GM18502 (cell line): ENCODE data around the gene PLCL1.
A peak's percentile ranks its signal among the peaks of the same experiment; 100 is the strongest.

ENCODE experiments used
- ATAC-seq: cut with Tn5 transposase; IDR thresholded peaks from one replicate; pipeline ENCODE4 v1.9.1; 2021; ENCODE audit warnings: mild to moderate bottlenecking; ENCODE audit not compliant: unreplicated experiment, poor library complexity

Gene PLCL1

DNA sequence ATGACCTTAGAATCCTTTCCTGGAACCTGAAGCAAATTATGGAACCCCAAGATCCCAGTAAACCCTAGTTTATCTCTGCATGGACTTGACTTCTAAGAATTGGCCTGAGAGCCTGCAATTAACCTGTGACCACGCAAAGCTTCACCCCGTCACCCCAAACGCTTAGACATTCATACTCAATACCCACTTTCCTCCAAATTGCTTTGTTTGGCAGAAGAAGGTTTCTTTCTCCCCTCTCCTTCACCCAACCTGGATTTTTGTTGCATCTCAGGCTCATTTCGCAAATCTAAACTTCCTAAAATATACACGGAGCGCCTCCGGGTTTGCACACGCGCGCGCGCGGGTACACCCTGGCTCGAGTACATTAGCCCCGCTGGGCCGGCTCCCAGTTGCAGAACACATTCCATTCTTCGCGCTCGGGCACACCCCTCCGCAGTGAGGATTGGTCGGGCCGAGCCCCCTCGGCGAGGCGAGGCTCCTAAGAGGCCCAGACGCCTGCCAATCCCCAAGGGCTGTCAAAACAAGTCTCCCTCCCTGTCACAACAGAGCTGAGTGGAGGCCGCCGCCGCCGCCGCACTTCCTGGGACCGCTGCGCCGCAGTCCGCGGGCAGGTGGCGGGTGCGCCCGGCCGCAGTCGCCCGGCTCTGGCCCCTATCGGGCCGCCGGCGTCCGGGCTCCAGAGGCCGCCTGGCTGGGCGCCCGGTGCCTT, at the start of gene PLCL1:
Gene PLCL1, plus strand, starts transcription at position 545 of the 709 bp plus-strand sequence.
- ATAC-seq = peak; percentile 100

DNA sequence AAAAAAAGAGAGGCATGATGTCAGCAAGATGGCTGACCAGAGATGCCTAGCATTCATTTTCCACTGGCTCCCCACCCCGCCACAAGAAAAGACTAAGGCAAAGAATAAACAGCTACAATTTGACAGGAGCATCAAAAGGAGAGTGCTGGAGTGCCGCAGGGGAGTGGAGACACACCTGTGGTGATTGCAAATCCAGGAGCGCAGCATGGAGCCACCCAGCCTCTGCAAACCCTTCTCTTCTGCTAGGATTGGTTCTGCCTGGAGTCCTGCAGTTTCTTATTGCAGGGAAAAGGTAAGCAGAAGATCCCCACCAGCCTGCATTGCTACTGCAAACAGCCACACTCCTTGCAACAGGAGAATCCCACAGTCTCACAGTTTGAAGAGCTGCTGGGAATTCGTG, 45.4 kb upstream of the PLCL1 start:
- ATAC-seq = no peak

DNA sequence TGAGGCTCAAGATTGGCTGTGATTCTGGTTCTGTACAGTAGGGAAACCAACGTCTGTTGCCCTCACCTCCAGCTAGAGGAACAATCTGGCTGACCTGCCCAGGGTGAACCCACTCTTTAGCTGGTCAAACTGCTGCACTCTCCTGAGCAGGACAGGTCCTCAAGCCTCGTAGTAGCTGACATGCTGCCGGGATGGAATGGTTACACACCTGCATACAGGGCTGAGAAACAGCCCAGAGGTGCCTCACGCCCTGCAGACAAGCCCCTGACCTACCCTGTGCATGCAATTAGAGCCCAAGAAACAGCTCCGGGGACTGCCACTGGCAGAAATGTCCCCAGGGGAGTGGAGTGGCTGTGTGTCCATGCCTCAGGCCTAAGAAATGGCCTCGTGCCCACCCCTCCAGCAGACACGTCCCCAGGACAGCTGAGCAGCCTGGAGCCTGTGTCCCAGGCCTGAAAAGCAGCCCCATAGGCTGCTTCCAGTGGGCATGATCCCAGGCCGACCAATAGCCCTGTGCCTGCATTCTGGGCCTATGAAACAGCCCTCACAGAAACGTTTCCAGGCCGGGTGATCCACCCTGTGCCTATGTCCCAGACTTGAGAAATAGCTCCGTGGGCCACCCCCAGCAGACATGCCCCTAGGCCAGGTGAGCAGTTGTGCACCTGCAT, 44.6 kb upstream of the PLCL1 start:
- no peak for ATAC-seq

DNA sequence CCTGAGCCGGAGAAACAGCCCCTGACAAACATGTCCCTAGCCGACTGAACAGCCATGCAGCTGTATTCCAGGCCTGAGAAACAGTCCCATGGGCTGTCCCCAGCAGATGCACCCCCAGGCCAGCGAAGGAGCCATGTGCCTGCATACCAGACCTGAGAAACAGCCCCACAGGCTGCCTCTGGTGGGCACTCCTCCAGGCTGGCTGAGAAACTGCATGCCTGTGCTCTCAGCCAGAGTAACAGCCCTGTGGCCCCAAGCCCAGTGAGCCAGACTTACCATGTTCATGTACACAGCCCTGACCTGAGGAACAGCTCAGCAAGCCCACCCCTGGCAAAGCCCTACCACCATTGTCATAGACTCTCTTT, 44.1 kb upstream of the PLCL1 start:
- ATAC-seq = no peak

DNA sequence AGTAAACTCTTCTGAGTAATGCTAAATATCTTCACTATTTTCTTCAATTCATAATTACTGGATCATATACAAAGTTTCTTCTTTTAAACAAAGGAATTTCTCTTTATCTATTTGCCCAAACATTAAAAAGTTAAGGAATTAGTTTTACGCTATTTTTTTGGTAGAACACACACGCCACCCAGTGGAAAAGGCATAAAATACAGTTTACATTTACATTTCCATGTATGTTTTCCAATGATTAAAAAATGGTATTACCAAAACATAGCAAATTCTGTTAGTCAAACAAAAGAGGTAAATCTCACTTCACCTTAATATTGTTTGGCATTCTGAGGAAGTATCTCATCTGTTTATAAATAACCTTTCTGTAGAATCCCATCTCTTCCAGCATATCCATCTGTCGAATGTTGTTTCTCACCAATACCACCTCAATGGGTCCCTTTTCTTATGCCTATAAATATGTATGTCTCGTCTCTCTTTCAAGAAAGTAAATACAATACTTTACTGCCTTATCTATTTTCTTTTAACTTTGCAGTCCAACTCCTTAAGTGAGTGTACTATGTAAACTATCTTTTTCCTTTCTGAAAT, 26.5 kb upstream of the PLCL1 start:
- no peak for ATAC-seq

DNA sequence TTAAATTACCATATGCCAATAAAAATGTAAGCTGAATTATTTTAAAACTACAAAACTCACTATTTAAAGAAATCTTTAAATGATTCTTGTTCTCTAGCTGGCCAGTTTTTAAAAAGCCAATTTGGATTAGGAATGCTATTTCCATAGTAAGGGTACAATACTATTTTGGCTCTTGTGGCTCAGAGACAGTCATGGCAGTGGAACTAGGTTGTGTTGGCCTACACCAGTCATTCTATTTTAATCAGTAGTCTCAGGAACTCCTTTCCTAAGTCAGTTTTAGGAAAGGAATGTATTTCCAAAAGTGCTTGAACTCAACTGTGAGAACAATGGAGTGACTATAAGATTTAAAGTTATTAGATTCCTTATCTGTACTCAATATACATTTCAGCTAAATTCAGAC, 25.1 kb upstream of the PLCL1 start:
- no peak for ATAC-seq

DNA sequence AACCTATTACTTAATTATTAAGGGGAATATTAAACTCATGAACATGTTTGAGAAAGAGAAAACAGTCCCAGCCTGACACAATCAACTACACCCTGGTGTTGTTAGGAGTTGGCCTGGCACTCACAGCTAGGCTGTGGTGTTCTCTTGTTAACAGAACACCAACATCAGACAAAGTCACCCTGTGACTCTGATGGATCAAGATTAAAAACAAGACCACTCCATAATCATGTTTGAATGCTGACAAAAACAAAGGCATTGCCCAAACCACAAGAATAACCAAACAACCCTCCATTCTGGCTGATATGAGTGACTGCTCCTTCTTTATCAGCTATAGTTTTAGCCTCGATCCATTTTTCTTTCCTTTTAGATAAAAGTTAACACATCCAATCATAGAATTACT, 22.3 kb upstream of the PLCL1 start:
- no peak for ATAC-seq

DNA sequence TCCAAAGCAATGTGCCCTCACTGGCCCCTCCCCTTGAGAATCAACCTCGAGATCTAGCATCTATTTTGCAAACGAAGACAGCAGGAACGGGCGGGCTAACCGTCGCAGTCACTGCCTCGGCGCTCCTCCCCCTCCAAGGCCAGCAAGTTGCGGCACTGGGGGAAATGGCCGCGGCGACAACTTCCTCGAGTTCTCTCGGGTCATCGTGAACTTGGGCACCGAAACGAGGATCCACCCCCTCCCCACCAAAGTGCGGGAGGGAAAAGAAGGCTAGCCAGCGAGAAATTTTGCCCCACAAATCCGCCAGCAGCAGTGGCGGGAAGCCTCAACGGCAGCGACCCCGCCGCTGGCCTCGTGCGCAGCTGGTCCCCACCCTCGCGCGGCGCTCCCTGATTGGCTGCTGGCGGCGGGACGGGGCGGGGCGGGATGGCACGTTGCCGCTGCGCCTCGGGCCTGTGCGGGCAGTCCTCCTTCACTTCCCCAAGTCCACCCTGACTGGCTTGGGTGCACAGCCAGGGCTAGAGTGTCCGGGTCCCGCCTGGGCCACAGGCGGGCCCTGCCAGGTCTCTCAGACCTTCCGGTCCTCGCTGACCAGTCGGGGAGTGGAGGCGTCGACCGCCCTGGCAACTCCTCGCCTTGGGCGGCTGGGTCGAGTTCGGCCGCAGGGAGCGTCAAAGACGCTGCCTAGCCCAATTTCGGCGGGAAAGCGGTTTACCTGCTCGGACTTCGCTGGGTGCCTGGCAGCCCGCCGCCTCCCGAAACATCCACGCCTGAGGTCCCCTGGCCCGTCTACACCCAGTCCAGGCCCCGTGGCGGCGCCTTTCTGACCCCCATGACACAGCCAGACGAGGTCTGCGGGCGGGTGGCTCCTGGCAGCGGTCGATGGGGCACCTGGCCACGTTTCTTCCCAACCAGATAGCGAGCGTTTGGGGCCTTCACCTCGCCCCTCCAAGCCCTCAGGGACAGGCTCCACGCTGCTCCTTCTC, 19.1 kb upstream of the PLCL1 start, which contains the start of gene BOLL:
Gene BOLL, minus strand, starts transcription at position 364 of the 986 bp plus-strand sequence. CDS start 3,469 bp downstream, outside the sequence.
- ATAC-seq = no peak

DNA sequence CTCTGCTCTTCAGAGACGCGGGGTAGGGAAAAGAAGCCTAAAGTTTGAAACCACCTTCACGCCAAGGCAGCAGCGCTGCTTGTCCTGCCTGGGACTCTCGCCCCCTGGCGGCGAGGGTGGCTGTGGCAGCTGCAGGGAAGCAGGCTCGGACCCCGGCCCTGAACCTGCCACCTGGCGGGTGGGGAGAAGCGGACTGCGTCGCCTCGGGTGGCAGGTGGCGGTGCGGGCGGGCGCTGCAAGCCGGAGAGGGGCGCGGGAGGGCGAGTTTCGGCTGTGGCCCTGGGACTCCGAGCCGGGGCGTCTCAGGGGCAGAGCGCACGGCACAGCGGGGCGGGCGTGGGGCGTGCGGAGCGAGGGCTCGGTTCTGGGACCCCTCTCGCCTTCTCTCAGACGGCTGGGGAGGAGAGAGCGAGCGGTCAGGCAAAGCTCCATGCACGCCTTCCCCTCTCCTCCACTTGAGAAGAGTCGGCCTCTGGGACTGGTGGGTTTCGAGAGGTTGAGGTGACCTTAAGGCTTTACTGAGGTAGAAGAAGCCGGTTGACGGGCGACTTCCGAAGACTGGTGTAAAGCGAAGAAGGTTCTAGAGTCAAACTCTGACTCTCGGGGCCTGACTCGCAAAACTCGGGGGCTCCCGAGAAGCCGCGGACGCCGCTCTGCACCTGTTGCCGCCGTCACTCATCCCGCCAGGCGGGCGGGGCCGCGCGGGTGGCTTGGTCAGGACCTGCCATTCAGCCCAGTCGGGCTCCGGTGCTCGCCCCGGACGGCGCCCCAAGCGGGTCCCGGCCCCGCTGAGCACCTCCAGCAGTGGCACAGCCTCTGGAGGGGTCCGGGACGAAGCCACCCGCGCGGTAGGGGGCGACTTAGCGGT, 18.1 kb upstream of the PLCL1 start:
- peak; percentile 65 for ATAC-seq

DNA sequence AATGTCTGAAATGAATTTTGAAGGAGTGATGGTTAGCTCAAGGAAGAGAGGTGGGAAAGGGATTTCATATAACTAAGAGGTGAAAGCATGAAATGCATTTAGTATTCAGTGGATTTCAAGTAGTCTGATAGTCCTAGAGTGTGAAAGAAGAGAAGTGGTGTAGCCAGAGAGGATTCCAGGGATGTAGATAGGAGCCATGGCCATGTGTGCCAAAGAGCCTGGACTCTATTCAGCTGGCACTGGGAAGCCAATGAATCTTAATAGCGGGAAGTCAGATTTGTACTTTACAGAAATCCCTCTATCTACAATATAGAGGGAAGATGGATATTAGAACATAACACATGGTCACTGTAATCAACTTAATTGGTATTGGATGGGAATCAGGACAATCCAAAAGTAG, 10.9 kb upstream of the PLCL1 start:
- ATAC-seq = no peak

DNA sequence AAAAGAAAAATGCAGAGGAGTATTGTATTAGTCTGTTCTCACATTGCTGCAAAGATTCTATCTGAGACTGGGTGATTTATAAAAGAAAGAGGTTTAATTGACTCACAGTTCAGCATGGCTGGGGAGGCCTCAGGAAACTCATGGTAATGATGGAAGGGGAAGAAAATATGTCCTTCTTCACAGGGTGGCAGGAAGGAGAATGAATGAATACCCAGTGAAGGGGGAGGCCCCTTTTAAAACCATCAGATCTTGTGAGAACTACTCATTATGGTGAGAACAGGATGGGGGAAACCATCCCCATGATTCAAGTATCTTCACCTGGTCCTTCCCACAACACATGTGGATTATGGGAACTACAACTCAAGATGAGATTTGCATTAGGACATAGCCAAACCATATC, 9.1 kb upstream of the PLCL1 start:
- no peak for ATAC-seq

DNA sequence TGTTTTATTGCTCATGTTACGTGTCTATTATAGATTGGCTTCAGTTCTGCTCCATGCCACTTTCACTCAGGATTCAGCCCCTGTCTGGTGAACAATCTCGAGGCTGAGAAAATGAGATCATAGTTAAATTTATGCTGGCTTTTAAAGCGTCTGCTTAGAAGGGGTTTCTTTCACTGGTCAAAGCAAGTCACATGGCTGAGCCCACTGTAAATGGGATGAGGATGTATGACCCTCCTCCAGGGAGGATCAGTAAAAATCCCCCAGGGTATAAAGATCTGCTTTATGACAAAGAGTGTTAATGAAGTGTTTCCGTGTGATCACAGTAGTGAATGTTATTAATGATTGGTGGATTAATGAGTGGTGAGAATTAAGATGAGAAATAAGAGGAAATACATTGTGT, 6.2 kb upstream of the PLCL1 start:
- no peak for ATAC-seq

DNA sequence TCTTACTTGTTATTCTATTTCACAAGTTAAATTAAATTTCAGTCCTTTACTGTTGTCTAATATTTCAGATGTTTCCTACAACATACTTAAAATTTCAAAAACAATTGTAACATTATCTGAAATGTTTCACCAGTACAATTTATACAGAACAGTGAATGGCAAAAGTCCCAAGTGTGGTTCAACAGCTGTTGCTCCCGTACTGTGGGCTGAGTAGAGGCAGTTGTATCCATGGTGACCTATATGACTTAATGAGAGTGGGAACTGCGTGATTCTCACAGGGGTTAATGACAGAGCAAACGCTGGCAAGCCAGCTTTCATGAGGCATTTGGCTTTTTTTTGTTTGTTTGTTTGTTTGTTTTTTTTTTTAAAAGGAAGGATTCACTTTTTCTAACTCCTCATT, 5.3 kb upstream of the PLCL1 start:
- ATAC-seq = no peak

DNA sequence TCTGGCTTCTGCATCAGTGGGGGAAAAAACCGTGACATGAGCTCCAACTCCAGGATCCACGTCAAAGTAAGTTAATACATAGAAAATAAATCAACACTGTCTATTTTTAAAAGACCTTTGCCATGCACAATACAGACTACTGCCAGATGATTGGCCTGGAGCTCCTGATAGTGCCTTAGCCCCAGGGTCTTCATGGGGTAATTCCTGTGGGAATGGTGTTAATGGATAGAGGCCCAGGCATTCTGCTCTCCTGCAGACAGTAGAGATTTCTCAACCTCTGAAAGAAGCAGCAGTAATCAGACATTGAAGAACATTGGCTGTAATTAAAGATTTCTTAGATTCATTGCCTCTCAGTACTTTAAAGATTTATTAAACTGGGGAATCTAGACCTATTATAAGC, 4.3 kb upstream of the PLCL1 start:
- no peak for ATAC-seq

DNA sequence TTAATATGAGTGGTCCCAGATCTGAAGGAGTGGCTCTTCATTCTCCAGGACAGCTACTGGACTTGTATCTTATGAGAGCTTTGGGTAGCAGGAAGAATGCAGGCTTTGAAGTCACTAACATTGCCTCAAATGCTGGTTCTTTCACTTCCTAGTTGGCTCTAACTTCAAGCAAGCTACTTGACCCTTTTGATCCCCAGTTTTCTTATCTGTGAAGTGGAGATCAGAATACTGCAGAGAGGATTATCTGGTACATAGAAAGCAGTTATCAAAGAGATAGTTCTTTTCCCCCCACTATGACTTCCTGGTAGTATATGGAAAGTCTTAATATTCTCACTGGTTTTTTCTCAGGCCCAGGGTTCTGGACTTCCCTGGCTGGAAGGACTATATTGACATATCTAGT, 3.4 kb upstream of the PLCL1 start:
- no peak for ATAC-seq

DNA sequence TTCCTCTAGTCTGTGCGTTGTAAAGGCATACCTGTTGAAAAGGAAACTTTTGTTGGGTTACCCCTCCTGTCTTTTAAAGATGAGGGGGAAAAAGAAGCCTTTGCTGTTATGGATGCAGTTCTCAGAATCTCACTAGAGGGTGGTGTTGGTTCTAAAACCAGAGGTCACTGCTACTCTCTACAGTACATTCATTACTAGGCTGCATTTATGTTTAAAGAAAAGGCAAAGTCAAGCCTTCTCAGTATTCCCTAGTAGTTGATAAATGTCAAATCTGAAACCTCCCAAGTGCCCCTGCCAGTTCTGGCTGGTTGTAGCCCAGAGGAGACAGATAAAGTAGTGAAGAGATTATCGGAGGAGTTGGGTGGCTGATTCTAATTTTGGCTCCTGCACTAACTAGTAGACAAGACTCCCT, 1.4 kb upstream of the PLCL1 start:
- peak; percentile 40 for ATAC-seq

DNA sequence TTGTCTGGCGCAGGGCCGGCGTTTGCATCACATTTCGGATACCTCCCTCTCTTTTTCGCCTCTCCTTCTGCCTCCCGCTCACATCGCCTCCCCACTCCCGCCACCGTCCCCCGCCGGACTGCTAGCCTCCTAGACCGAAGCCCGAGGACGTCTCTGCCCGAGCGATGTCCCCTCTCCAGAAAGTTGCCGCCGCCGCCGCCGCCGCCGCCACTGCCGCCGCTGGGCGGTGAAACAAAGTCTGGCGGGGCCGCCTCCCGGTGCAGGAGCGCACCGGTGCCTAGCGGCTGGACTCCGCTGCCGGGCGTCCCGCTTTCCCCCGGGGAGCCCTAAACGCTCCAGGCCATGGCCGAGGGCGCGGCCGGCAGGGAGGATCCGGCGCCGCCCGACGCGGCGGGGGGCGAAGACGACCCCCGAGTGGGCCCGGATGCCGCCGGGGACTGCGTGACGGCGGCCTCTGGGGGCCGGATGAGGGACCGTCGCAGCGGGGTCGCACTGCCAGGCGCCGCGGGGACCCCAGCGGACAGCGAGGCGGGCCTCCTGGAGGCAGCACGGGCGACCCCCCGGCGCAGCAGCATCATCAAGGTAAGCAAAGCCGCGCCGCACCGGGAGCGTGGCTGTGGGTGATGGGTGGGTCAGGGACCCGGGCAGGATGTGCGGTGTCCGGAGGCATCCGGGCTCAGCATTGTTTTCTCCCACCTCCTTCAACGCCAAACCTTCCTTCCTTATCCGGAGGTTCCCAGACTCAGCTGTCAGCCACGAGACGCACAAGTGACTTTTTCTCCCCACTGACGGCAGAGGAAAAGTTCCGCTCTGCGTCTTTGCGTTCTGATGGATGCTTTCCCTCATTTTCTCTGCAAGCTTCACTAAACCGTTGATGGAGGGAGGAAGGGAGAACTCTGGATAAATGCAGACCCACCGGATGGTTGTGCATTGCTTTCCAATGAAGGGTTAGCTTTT, 643 bp downstream of the PLCL1 start:
- ATAC-seq = peak; percentile 33
